PC-9 (cell line): ENCODE measurements around the gene SLC30A7. TPM values are rescaled to one million over a fixed set of nuclear protein-coding genes. Genes with fewer than 3 reads are reported as not detected.
A peak's percentile ranks its signal among the peaks of the same experiment; 100 is the strongest.

Source experiments
- BruUV-seq: library from RNA; stranded (reverse); fragments of 400-500 nt; replicated peaks from 2 replicates; lab custom pipeline; 2021; lab: Mats Ljungman, UMichigan
- CTCF ChIA-PET: fragments of 300-600 bp; sonication (Branson Sonifier 250); formaldehyde crosslinking; loops from one replicate; lab custom pipeline; 2022; ENCODE audit warnings: antibody characterized with exemption; lab: Charles Lee
- POLR2A ChIA-PET: fragments of 300-600 bp; sonication (Branson Sonifier 250); formaldehyde crosslinking; loops from one replicate; lab custom pipeline; 2022; ENCODE audit warnings: antibody characterized with exemption; ENCODE audit not compliant: unreplicated experiment; lab: Charles Lee
- DNase-seq, 2 experiments: peaks; one replicate each; pipeline versions ENCODE4 v3.0.0 to v3.0.0-alpha.2; 2015 to 2022; ENCODE audit warnings: mixed read lengths in 1 of 2
- H2AFZ ChIP-seq: fragments of 200-600 bp; sonication (generic); 2 replicates; pipeline ENCODE4 v1.8.1; 2017; ENCODE audit warnings: antibody characterized with exemption
- H3F3A ChIP-seq: fragments of 200-600 bp; sonication (generic); 2 replicates; pipeline ENCODE4 v1.8.1; 2017; ENCODE audit warnings: antibody characterized with exemption, mild to moderate bottlenecking, low read depth; ENCODE audit not compliant: insufficient read depth
- H3K27ac ChIP-seq: fragments of 200-600 bp; sonication (generic); 2 replicates; pipeline ENCODE4 v1.6.1; 2016; ENCODE audit warnings: mixed run types
- H3K27me3 ChIP-seq: fragments of 200-600 bp; sonication (generic); 2 replicates; pipeline ENCODE4 v1.6.1; 2016; ENCODE audit warnings: low read depth, mixed run types; ENCODE audit not compliant: insufficient read depth
- H3K36me3 ChIP-seq: fragments of 200-600 bp; sonication (generic); 2 replicates; pipeline ENCODE4 v1.6.1; 2016; ENCODE audit warnings: low read depth, mixed run types
- H3K4me1 ChIP-seq: fragments of 200-600 bp; sonication (generic); replicated peaks from 2 replicates; pipeline ENCODE4 v1.6.1; 2016; ENCODE audit warnings: mixed run types; ENCODE audit not compliant: insufficient read depth
- H3K4me2 ChIP-seq: fragments of 200-600 bp; sonication (generic); 2 replicates; pipeline ENCODE4 v1.6.1; 2017; ENCODE audit warnings: mixed run types
- H3K4me3 ChIP-seq: fragments of 200-600 bp; sonication (generic); 2 replicates; pipeline ENCODE4 v1.6.1; 2016; ENCODE audit warnings: mixed run types
- H3K79me2 ChIP-seq: fragments of 200-600 bp; sonication (generic); 2 replicates; pipeline ENCODE4 v1.6.1; 2017; ENCODE audit warnings: low read depth, mixed run types
- H3K9me2 ChIP-seq: fragments of 200-600 bp; sonication (generic); 2 replicates; pipeline ENCODE4 v1.8.1; 2017; ENCODE audit warnings: mild to moderate bottlenecking; ENCODE audit not compliant: insufficient read depth
- H3K9me3 ChIP-seq: fragments of 200-600 bp; sonication (generic); 2 replicates; pipeline ENCODE4 v1.8.1; 2016; ENCODE audit warnings: low read depth; ENCODE audit not compliant: insufficient read depth
- H4K20me1 ChIP-seq: fragments of 200-600 bp; sonication (generic); 2 replicates; pipeline ENCODE4 v1.8.1; 2017; ENCODE audit not compliant: insufficient read depth
- CTCF ChIP-seq: fragments of 200-600 bp; sonication (generic); conservative IDR thresholded peaks from 2 replicates; pipeline ENCODE4 v1.6.1; 2017; ENCODE audit warnings: mixed run types, antibody characterized with exemption, mild to moderate bottlenecking, moderate library complexity
- EZH2 ChIP-seq: fragments of 200-600 bp; sonication (generic); IDR thresholded peaks from 2 replicates; pipeline ENCODE4 v1.8.0; 2017; ENCODE audit warnings: antibody characterized with exemption, low read depth
- intact Hi-C: fragments of 100-400 bp; cut with micrococcal nuclease; formaldehyde crosslinking; loops from one replicate; pipeline ENCODE4 v1.10.0; 2022; ENCODE audit not compliant: unreplicated experiment
- total RNA-seq: library from RNA; stranded (reverse); gene quantifications from 2 replicates; pipeline ENCODE4 v1.2.3, GENCODE V29; 2021

The SLC30A7 gene
- total RNA-seq, 1 experiment from 2014 or later: 27.4 TPM

GRCh38 chr1:100896481-100896982 lies 642 bp downstream of the SLC30A7 start:
- Histone ChIP-seq H3K4me2 (peak overlapping the region; percentile 97), H3F3A (peaks cover 32% of the 10 kb centered on the region), H3K4me3 (peak overlapping the region; percentile 76), H3K9me2 (no peaks in the 10 kb centered on the region), H3K27ac (peak overlapping the region; percentile 95), H3K9me3 (no peaks in the 10 kb centered on the region), H3K36me3 (peaks cover 37% of the 10 kb centered on the region), H3K4me1 (peaks cover 31% of the 10 kb centered on the region), H3K27me3 (no peaks in the 10 kb centered on the region), H2AFZ (peak overlapping the region; percentile 86), H3K79me2 (peaks cover 57% of the 10 kb centered on the region), H4K20me1 (peaks cover 5% of the 10 kb centered on the region; the same call in 1 of the 2 replicates)
- intact Hi-C loops: loop anchor here (10.0 kb wide), 1 partner anchor 762 kb away; the partner anchor contains the start of genes SASS6 and TRMT13
- BruUV-seq: no TSS peak
- TF ChIP-seq CTCF (no peak), EZH2 (no peak)
- ChIA-PET POLR2A (interaction anchor here (0.6 kb wide), 4 partner anchors 374 to 1989 kb away, joined by 3 to 5 read pairs (median 4); no protein-coding TSS in a partner anchor), CTCF (no interaction called here)
- DNase-seq: peak; percentile 33 to 88

- Histone ChIP-seq H3K9me3 (no peaks in the 10 kb centered on the region), H3K27ac (no peak overlapping the region), H3K27me3 (no peaks in the 10 kb centered on the region), H4K20me1 (peaks cover 14% of the 10 kb centered on the region; the same call in 1 of the 2 replicates), H3K36me3 (peaks cover 56% of the 10 kb centered on the region), H3K4me2 (no peak overlapping the region), H3K79me2 (peaks cover 24% of the 10 kb centered on the region), H2AFZ (no peak overlapping the region), H3F3A (peaks cover under 1% of the 10 kb centered on the region; the same call in 1 of the 2 replicates), H3K4me3 (no peak overlapping the region), H3K4me1 (peaks cover 10% of the 10 kb centered on the region), H3K9me2 (no peaks in the 10 kb centered on the region)
- TF ChIP-seq CTCF: no peak
- no TSS peak for BruUV-seq
- intact Hi-C loops: no loop called here
- DNase-seq: no peak
- CTCF ChIA-PET: no interaction called here
- POLR2A ChIA-PET: no interaction called here
Measured at GRCh38 chr1:100902365-100902764, 6.5 kb downstream of the SLC30A7 start.

GRCh38 chr1:100903777-100904176 lies 7.9 kb downstream of the SLC30A7 start:
- no peak overlapping the region for H2AFZ ChIP-seq
- H3K9me2 ChIP-seq: no peaks in the 10 kb centered on the region
- intact Hi-C loops: no loop called here
- peaks cover 19% of the 10 kb centered on the region; the same call in 1 of the 2 replicates for H4K20me1 ChIP-seq
- DNase-seq: no peak
- BruUV-seq: no TSS peak
- no peaks in the 10 kb centered on the region for H3K4me1 ChIP-seq
- TF ChIP-seq EZH2: no peak
- TF ChIP-seq CTCF: no peak
- no peaks in the 10 kb centered on the region for H3F3A ChIP-seq
- H3K27ac ChIP-seq: no peak overlapping the region
- H3K27me3 ChIP-seq: no peaks in the 10 kb centered on the region
- H3K36me3 ChIP-seq: peaks cover 55% of the 10 kb centered on the region
- no peak overlapping the region for H3K4me3 ChIP-seq
- POLR2A ChIA-PET: no interaction called here
- peaks cover 10% of the 10 kb centered on the region for H3K79me2 ChIP-seq
- CTCF ChIA-PET: no interaction called here
- no peaks in the 10 kb centered on the region for H3K9me3 ChIP-seq
- no peak overlapping the region for H3K4me2 ChIP-seq
